ENCODE measurements around the gene ATP2B2. TPM values are rescaled to one million over a fixed set of nuclear protein-coding genes. Genes with fewer than 3 reads are reported as not detected.

ATP2B2 gene
- total RNA-seq, 2 donors from 2014 or later, result 0.07 to 0.11 TPM

- DNase-seq, result no peak
- H3K27ac ChIP-seq, result no peak overlapping the region
- no peak overlapping the region for H3K4me3 ChIP-seq
- H3K9ac ChIP-seq (ENCODE audit: low read depth in 2 of 2, low read length in 2 of 2), result no peak overlapping the region
- no peaks in the 10 kb centered on the region for H3K4me1 ChIP-seq
- H3K9me3 ChIP-seq, result no peaks in the 10 kb centered on the region
- intact Hi-C loops (cut with DNase I), result no loop called here
- peaks cover 21% of the 10 kb centered on the region for H3K27me3 ChIP-seq
- no peaks in the 10 kb centered on the region for H3K36me3 ChIP-seq
- TF ChIP-seq, protein P1, sequence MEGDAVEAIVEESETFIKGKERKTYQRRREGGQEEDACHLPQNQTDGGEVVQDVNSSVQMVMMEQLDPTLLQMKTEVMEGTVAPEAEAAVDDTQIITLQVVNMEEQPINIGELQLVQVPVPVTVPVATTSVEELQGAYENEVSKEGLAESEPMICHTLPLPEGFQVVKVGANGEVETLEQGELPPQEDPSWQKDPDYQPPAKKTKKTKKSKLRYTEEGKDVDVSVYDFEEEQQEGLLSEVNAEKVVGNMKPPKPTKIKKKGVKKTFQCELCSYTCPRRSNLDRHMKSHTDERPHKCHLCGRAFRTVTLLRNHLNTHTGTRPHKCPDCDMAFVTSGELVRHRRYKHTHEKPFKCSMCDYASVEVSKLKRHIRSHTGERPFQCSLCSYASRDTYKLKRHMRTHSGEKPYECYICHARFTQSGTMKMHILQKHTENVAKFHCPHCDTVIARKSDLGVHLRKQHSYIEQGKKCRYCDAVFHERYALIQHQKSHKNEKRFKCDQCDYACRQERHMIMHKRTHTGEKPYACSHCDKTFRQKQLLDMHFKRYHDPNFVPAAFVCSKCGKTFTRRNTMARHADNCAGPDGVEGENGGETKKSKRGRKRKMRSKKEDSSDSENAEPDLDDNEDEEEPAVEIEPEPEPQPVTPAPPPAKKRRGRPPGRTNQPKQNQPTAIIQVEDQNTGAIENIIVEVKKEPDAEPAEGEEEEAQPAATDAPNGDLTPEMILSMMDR (IDR thresholded peaks at IDR 0.05), result no peak
Measured at GRCh38 chr3:10507331-10507730, 1.9 kb upstream of the ATP2B2 start.

GRCh38 chr3:10506696-10507095, 1.3 kb upstream of the ATP2B2 start:
- Histone ChIP-seq H3K9ac (ENCODE audit: low read depth in 2 of 2, low read length in 2 of 2) (no peak overlapping the region), H3K4me3 (no peak overlapping the region), H3K27me3 (peaks cover 21% of the 10 kb centered on the region), H3K4me1 (no peaks in the 10 kb centered on the region), H3K36me3 (no peaks in the 10 kb centered on the region), H3K9me3 (no peaks in the 10 kb centered on the region), H3K27ac (no peak overlapping the region)
- intact Hi-C loops (cut with DNase I), result no loop called here
- TF ChIP-seq, protein P1 (IDR thresholded peaks at IDR 0.05), result no peak
- DNase-seq, result no peak

DNA sequence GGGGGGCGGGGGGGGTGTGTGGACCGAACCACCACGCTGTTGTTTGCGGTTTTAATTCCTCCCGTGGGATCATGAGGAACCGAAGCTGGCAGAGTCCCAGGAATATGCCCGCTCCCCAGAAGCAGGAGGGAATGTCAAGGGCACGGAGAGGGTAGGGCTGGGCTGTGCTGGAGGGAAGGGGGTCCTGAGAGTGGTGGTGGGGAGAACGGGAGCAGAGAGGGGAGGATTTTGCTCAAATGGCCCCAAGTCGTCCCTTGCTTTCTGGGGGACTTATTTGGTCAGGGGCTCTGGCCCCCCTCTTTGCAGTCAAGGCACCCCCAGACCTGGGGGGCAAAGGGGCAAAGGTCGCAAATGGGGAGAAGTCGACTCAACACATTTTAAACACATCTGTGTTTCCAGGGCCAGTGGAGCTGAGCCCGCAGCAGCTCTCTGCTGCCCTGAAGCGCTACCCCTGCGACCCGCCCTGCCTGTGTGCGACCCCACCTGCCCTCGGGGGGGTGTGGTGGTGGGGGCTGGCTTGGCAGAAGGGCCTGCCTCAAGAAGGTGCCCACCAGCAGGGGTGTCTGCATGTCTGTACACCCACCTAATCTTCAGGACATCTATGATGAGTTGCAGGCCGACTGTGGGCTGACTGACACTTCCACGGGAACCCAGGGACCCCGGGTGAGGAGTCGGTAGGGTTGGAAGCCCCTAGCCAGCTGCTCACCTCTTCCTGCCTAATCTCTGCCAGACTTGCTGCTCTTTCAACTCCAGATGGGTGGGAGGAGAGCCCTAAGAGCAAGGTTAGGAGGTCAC, 602 bp upstream of the ATP2B2 start:
- TF ChIP-seq, protein P1 (IDR thresholded peaks at IDR 0.05), result no peak
- Histone ChIP-seq H3K9ac (ENCODE audit: low read depth in 2 of 2, low read length in 2 of 2) (no peak overlapping the region), H3K27me3 (peaks cover 21% of the 10 kb centered on the region), H3K27ac (no peak overlapping the region), H3K4me3 (no peak overlapping the region), H3K4me1 (no peaks in the 10 kb centered on the region), H3K36me3 (no peaks in the 10 kb centered on the region), H3K9me3 (no peaks in the 10 kb centered on the region)
- no peak for DNase-seq
- intact Hi-C loops (cut with DNase I), result no loop called here

DNA sequence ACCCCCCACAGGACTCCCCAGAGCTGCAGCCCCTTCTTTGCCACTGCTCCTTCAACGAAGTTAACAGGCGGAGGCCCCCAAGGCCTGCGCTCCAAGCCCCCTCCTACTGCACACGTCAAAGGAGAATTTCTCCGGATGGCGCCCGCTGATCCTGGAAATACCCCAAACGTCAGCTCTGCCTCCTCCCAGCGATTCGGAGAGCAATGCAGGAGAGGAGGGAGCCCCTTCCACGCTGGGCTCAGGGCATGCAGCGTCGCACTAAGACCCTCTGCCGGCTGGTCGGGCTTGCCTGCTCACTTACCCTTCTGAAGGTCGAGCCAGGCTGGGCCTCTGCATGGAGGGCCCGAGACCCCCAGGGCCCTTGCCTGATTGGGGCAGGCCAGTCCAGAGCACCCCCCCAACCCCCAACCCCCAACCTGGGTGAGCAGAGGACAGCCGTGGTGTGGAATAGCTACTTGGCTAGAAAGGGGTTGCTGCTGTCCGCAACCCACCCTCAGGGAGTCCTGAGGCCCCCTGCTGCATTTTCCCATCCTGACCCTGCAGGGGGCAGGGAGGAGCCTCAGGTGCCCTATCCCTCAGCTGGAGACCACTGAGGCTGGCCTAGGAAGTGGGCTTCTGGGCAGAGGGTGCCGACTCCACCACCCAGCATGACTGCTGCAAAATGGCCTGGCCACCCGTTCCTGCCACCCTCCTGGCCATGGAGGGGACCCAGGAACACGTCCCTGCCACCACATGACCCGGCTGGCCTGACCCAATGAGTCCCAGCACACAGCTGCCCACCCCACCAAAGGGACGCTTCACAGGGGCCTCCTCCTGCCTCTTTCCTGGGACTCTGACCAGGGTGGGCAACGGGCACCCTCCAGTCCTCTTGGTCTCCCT, 976 bp downstream of the ATP2B2 start:
- DNase-seq, result no peak
- Histone ChIP-seq H3K27me3 (peaks cover 21% of the 10 kb centered on the region), H3K9me3 (no peaks in the 10 kb centered on the region), H3K9ac (ENCODE audit: low read depth in 2 of 2, low read length in 2 of 2) (no peak overlapping the region), H3K27ac (no peak overlapping the region), H3K36me3 (no peaks in the 10 kb centered on the region), H3K4me3 (no peak overlapping the region), H3K4me1 (no peaks in the 10 kb centered on the region)
- intact Hi-C loops (cut with DNase I), result no loop called here
- TF ChIP-seq, protein P1 (IDR thresholded peaks at IDR 0.05), result no peak

DNA sequence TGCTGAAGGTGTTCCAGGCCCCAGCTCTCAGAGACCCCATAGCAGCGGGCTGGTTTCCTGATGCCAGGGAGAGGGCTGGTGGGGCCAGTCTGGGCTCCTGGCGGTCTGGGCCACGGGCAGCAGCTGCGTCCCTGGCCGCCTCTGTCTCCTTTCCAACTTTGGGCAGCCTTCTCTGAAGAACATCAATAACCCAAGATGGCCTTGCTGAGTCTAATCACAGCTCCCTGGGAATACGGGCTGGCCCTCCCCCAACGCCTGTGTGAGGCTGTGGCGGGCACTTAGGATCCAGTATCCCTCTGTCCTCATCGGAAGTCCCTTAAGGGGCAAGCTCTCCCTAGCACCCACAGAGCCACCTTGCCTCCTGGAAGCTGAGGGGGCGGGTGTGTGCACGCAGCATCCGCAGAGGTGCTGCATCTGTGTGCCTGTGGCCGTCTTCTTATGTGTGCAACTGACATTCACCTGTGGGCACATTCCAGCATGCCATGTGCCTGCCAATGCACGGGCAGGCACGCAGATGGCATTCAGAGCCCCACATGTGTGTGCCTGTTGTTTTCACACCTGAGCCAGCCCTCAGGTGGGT, 2.1 kb downstream of the ATP2B2 start:
- no peak for DNase-seq
- TF ChIP-seq, protein P1 (IDR thresholded peaks at IDR 0.05), result no peak
- intact Hi-C loops (cut with DNase I), result no loop called here
- Histone ChIP-seq H3K9ac (ENCODE audit: low read depth in 2 of 2, low read length in 2 of 2) (no peak overlapping the region), H3K4me1 (no peaks in the 10 kb centered on the region), H3K36me3 (no peaks in the 10 kb centered on the region), H3K27me3 (peaks cover 21% of the 10 kb centered on the region), H3K27ac (no peak overlapping the region), H3K9me3 (no peaks in the 10 kb centered on the region), H3K4me3 (no peak overlapping the region)
